HG03378 (cell line): ENCODE results near the gene PSKH1.

Experiments
- ATAC-seq: cut with Tn5 transposase; IDR thresholded peaks from one replicate; pipeline ENCODE4 v1.9.1; 2021; ENCODE audit warnings: mild to moderate bottlenecking, moderate library complexity; ENCODE audit not compliant: unreplicated experiment

The PSKH1 gene

DNA sequence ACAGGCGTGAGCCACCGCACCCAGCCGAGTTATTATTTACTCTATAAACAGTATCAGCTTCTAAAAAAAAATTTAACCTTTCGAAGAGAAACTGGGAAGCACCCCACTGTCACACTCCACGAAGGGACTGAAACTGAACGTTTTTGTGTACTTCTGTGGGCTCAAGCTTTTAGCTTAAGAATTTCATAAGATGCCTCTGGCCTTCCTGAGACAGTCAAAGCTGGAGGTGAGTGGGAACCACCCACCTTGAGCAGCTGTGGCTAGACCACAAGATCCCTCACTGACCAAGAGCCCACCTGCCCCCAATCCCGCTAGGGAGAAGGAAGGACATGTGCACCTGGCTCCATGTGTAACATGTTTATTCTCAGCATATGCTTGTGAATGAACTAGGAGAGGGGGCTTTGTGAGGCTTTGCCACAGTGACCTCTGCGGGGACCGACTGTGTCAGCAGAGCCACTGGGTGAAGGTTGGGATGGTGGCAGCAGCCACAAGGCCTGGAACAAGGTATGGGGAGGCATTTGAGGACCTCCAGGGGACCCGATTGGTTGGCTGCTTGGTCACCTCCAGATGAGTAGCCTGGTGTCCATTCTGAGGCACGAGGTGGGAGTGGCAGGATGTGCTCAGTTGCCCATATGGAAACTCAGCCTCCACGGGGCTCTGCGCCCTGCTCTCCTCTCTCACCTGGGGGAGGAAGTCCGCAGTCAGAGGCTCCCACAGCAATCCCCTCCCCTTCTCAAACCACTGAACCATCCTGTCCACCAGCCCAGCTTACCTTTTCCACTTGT lies 82.5 kb downstream of the PSKH1 start:
- no peak for ATAC-seq

- ATAC-seq, result no peak
Measured at GRCh38 chr16:67976205-67976604, 83.2 kb downstream of the PSKH1 start.

GRCh38 chr16:67977005-67977404 lies 84.0 kb downstream of the PSKH1 start:
- ATAC-seq, result no peak

DNA sequence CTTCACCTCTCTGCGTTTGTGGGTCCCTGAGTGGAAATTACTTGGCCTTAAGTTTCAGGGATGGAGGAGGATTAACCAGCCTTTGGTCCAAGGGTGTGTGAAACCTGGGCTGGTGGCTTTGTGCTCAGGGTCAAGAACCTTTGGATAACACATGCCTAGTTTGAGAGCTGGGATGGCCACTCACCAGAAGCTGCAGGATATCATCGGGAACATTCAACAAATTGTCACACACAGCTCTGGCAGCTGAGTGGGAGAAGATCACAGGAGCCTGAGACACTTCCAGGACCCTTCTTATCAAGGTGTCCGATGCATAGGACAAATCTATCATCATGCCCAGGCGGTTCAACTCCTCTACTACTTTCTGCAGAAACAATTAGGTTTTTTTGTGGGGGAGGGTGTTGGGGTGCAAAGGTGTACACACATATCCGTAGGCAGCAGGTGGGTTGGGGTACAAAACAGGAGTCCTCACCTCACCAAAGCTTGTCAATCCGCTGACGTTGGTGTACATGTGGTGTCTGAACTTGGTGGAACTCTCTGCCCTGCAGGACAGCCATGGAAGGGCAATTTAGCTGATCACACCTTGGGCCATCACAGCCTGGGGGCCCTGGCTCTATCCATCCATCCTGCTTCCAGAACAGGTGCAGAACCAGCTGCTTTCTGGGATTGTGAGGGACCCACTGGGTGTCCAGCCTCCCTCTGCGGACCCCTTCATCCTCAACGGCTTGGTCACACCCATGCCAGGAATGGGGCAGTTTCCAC lies 84.6 kb downstream of the PSKH1 start:
- no peak for ATAC-seq
